ENCODE results near the gene IFNG. TPM values are rescaled to one million over a fixed set of nuclear protein-coding genes. Genes with fewer than 3 reads are reported as not detected.
"Not testable (repeated sequence)": the region's sequence is repeated elsewhere in the genome, so short reads cannot be mapped to it uniquely, and the experiment has no call there.

IFNG gene
- total and polyA plus RNA-seq, 8 donors = 0.38 TPM; not detected in 7

GRCh38 chr12:68176257-68176656 is 16.7 kb upstream of the IFNG start:
- Histone ChIP-seq H3K27ac (no peak overlapping the region), H3K36me3 (no peaks in the 10 kb centered on the region), H3K9me3 (no peaks in the 10 kb centered on the region), H3K4me1 (no peaks in the 10 kb centered on the region), H3K4me3 (no peak overlapping the region), H3K27me3 (no peaks in the 10 kb centered on the region)
- FAIRE-seq (no peak), ATAC-seq (no peak), DNase-seq (no peak)
- intact Hi-C loops (cut with DNase I) = no loop called here
- TF ChIP-seq, protein P1, sequence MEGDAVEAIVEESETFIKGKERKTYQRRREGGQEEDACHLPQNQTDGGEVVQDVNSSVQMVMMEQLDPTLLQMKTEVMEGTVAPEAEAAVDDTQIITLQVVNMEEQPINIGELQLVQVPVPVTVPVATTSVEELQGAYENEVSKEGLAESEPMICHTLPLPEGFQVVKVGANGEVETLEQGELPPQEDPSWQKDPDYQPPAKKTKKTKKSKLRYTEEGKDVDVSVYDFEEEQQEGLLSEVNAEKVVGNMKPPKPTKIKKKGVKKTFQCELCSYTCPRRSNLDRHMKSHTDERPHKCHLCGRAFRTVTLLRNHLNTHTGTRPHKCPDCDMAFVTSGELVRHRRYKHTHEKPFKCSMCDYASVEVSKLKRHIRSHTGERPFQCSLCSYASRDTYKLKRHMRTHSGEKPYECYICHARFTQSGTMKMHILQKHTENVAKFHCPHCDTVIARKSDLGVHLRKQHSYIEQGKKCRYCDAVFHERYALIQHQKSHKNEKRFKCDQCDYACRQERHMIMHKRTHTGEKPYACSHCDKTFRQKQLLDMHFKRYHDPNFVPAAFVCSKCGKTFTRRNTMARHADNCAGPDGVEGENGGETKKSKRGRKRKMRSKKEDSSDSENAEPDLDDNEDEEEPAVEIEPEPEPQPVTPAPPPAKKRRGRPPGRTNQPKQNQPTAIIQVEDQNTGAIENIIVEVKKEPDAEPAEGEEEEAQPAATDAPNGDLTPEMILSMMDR (IDR thresholded peaks at IDR 0.05) = no peak

DNA sequence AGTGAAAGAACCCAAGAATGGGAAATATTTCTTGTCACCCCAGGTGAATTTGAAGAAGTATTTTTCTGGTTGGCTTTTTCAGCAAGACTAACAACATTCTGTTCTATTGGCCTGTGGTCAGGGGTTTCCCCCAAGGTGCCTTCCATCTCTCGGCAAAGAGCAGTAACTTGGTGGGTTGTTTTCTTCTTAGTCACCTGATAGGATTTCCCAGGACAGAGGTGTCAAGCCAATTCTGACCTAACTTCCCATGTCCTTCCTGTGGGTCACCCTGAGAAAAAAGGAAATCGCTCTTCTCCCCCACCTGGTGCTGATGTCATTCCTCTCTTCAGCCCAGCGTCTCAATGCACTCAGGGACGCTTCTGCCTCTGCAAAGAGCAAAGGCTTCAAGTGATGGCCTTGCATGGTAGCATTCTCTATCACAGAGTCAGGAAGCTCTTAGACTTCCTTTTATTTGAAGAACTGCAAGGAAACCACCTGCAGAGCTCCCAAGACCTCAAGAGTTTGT is 16.1 kb upstream of the IFNG start:
- Histone ChIP-seq H3K27ac (no peak overlapping the region), H3K27me3 (no peaks in the 10 kb centered on the region), H3K36me3 (no peaks in the 10 kb centered on the region), H3K4me3 (no peak overlapping the region), H3K9me3 (no peaks in the 10 kb centered on the region), H3K4me1 (no peaks in the 10 kb centered on the region)
- intact Hi-C loops (cut with DNase I) = no loop called here
- 52% methylated on average over 4 of the region's 4 CpGs for WGBS, 2 donors
- FAIRE-seq (no peak), ATAC-seq (peak in 1 of 4 donors; percentile 19), DNase-seq (no peak)
- TF ChIP-seq, protein P1 (IDR thresholded peaks at IDR 0.05) = no peak

DNA sequence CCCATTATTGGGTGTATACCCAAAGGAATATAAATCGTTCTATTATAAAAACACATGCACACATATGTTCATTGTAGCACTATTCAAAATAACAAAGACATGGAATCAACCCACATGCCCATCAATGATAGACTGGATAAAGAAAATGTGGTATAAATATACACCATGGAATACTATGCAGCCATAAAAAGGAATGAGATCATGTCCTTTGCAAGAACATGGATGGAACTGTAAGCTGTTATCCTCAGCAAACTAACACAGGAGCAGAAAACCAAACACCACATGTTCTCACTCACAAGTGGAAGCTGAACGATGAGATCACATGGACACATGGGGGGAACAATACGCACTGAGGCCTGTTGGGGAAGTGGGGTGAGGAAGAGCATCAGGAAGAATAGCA is 15.2 kb upstream of the IFNG start:
- 89 to 94% methylated on average over 3 of the region's 3 CpGs for WGBS, 2 donors
- ATAC-seq; H3K4me3 ChIP-seq; DNase-seq; intact Hi-C loops (cut with DNase I); H3K36me3 ChIP-seq; H3K9me3 ChIP-seq; H3K4me1 ChIP-seq; FAIRE-seq; H3K27ac ChIP-seq; H3K27me3 ChIP-seq: not testable (repeated sequence)

DNA sequence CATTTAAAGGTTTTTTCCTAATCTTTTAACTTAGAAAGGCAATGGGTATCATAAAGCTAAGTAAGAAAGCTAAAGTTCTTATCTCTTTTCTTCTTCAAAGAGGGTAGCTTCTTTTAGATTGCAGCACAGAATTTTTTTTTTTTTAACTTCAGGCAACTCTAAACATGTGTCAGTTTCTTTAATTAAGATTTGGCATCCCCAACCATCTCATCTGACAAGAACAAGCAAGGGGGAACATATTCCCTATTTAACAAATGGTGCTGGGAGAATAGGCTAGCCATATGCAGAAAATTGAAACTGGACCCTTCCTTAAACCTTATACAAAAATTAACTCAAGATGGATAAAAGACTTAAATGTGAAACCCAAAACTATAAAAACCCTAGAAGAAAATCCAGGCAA is 14.3 kb upstream of the IFNG start:
- Histone ChIP-seq H3K27ac (no peak overlapping the region), H3K4me3 (no peak overlapping the region), H3K4me1 (no peaks in the 10 kb centered on the region), H3K36me3 (no peaks in the 10 kb centered on the region), H3K27me3 (no peaks in the 10 kb centered on the region), H3K9me3 (no peaks in the 10 kb centered on the region)
- intact Hi-C loops (cut with DNase I) = no loop called here
- ATAC-seq = no peak
- TF ChIP-seq, protein P1 (IDR thresholded peaks at IDR 0.05) = no peak
- DNase-seq = no peak
- FAIRE-seq = no peak

- Histone ChIP-seq H3K36me3 (no peaks in the 10 kb centered on the region), H3K27ac (no peak overlapping the region), H3K4me1 (no peaks in the 10 kb centered on the region), H3K4me3 (no peak overlapping the region), H3K27me3 (no peaks in the 10 kb centered on the region), H3K9me3 (no peaks in the 10 kb centered on the region)
- 82 to 92% methylated on average over 2 of the region's 2 CpGs for WGBS, 2 donors
- DNase-seq = no peak
- ATAC-seq = no peak
- intact Hi-C loops (cut with DNase I) = no loop called here
- TF ChIP-seq, protein P1 (IDR thresholded peaks at IDR 0.05) = no peak
- FAIRE-seq = no peak
These were observed 11.2 kb upstream of the IFNG start for GRCh38 chr12:68170726-68171125.

All from pancreas (tissue), 10 donors.